Measurements from ENCODE around the gene DYNC2H1.

DYNC2H1 gene

GRCh38 chr11:103471546-103471945 lies 362.3 kb downstream of the DYNC2H1 start:
- DNase-seq = no peak

GRCh38 chr11:103476874-103477273 lies 367.6 kb downstream of the DYNC2H1 start:
- no peak for DNase-seq

GRCh38 chr11:103480421-103480820 lies 371.2 kb downstream of the DYNC2H1 start:
- DNase-seq = no peak

GRCh38 chr11:103483996-103484395 lies 374.8 kb downstream of the DYNC2H1 start:
- DNase-seq = no peak

GRCh38 chr11:103484545-103484944 lies 375.3 kb downstream of the DYNC2H1 start:
- no peak for DNase-seq

- DNase-seq = no peak
Observed at GRCh38 chr11:103486604-103487003, 377.4 kb downstream of the DYNC2H1 start.

GRCh38 chr11:103487113-103487512 lies 377.9 kb downstream of the DYNC2H1 start:
- DNase-seq = no peak

- no peak for DNase-seq
Observed at GRCh38 chr11:103488031-103488461, 378.8 kb downstream of the DYNC2H1 start.

GRCh38 chr11:103488579-103488978 lies 379.4 kb downstream of the DYNC2H1 start:
- DNase-seq = no peak

GRCh38 chr11:103491777-103492176 lies 382.6 kb downstream of the DYNC2H1 start:
- no peak for DNase-seq

GRCh38 chr11:103494491-103494890 lies 385.3 kb downstream of the DYNC2H1 start:
- no peak for DNase-seq

GRCh38 chr11:103497268-103497667 lies 388.0 kb downstream of the DYNC2H1 start:
- DNase-seq = no peak

- no peak for DNase-seq
Observed at GRCh38 chr11:103499710-103500340, 390.6 kb downstream of the DYNC2H1 start.

- DNase-seq = no peak
Observed at GRCh38 chr11:103515283-103515682, 406.1 kb downstream of the DYNC2H1 start.

- DNase-seq = no peak
Observed at GRCh38 chr11:103520792-103521191, 411.6 kb downstream of the DYNC2H1 start.

- DNase-seq = no peak
Observed at GRCh38 chr11:103525069-103525468, 415.8 kb downstream of the DYNC2H1 start.

GRCh38 chr11:103528046-103528445 lies 418.8 kb downstream of the DYNC2H1 start:
- DNase-seq = no peak

GRCh38 chr11:103528596-103528995 lies 419.4 kb downstream of the DYNC2H1 start:
- no peak for DNase-seq

GRCh38 chr11:103529181-103529684 lies 420.0 kb downstream of the DYNC2H1 start:
- DNase-seq = no peak

All from suppressor macrophage treated with lipopolysaccharide for 4 hours (primary cell).